ENCODE data around the gene IL13. TPM values are rescaled to one million over a fixed set of nuclear protein-coding genes. Genes with fewer than 3 reads are reported as not detected.

Gene IL13
- total RNA-seq, 1 experiment from 2014 or later: not detected

GRCh38 chr5:132667761-132668705 lies 10.1 kb downstream of the IL13 start (continued):
- no peak for TF ChIP-seq YY1 (IDR thresholded peaks at IDR 0.05; ENCODE audit: extremely low read depth, insufficient replicate concordance, low read depth, low read length)

- POLR2A ChIA-PET: no interaction called here
- H3K27ac ChIP-seq (ENCODE audit: low read depth, low read length): no peak overlapping the region
- intact Hi-C loops (cut with micrococcal nuclease): no loop called here
- H3K9me3 ChIP-seq (ENCODE audit: control insufficient read depth in 1 of 2, insufficient read depth in 1 of 2, low read depth in 1 of 2, low read length in 2 of 2): no peaks in the 10 kb centered on the region
- no peak for TF ChIP-seq ZNF274 (IDR thresholded peaks at IDR 0.05; ENCODE audit: low read depth, low read length)
- no peak for TF ChIP-seq ATF3 (IDR thresholded peaks at IDR 0.05)
- H4K20me1 ChIP-seq (ENCODE audit: insufficient read depth): no peaks in the 10 kb centered on the region
- H3K36me3 ChIP-seq (ENCODE audit: control insufficient read depth in 1 of 2, insufficient read depth in 2 of 2, low read length in 2 of 2): no peaks in the 10 kb centered on the region
- CTCF ChIA-PET: no interaction called here
- peaks cover 0 to 14% of the 10 kb centered on the region in 2 experiments; a peak in 1 of 4 replicates for H3K4me1 ChIP-seq (ENCODE audit: control insufficient read depth in 1 of 2, insufficient read depth in 2 of 2, low read length in 2 of 2)
- H3K9me2 ChIP-seq (ENCODE audit: insufficient read depth): no peaks in the 10 kb centered on the region
- no peak overlapping the region for H2AFZ ChIP-seq (ENCODE audit: low read depth, low read length, poor library complexity, severe bottlenecking)
- DNase-seq (ENCODE audit: low read depth, low spot score) (no peak), ATAC-seq (no peak)
- H3K79me2 ChIP-seq (ENCODE audit: insufficient read depth, low read length): no peaks in the 10 kb centered on the region
- BruUV-seq (replicated peaks): no TSS peak
- RAD21 ChIA-PET (ENCODE audit: low non-redundant PET in 1 of 2, low total read pairs in 2 of 2, uncharacterized antibody in 2 of 2, unreplicated experiment in 2 of 2): no interaction called here
- H3K9ac ChIP-seq (ENCODE audit: low read length): no peak overlapping the region
- no peak overlapping the region for H3K4me3 ChIP-seq (replicated peaks in 1 of 2; ENCODE audit: low read depth in 1 of 2, low read length in 2 of 2)
- no peaks in the 10 kb centered on the region for H3K27me3 ChIP-seq (ENCODE audit: insufficient read depth, low read length)
- no peak overlapping the region for H3K4me2 ChIP-seq (ENCODE audit: low read length)
These were observed 10.9 kb downstream of the IL13 start for GRCh38 chr5:132668706-132669454.

- H3K4me2 ChIP-seq (ENCODE audit: low read length): no peak overlapping the region
- CTCF ChIA-PET: no interaction called here
- BruUV-seq (replicated peaks): no TSS peak
These were observed 11.5 kb downstream of the IL13 start for GRCh38 chr5:132669455-132669820.

More at GRCh38 chr5:132669455-132669820, 11.5 kb downstream of the IL13 start:
- ATAC-seq (no peak), DNase-seq (ENCODE audit: low read depth, low spot score) (no peak)
- no peak for TF ChIP-seq YY1 (IDR thresholded peaks at IDR 0.05; ENCODE audit: extremely low read depth, insufficient replicate concordance, low read depth, low read length)
- TF ChIP-seq, protein P1, sequence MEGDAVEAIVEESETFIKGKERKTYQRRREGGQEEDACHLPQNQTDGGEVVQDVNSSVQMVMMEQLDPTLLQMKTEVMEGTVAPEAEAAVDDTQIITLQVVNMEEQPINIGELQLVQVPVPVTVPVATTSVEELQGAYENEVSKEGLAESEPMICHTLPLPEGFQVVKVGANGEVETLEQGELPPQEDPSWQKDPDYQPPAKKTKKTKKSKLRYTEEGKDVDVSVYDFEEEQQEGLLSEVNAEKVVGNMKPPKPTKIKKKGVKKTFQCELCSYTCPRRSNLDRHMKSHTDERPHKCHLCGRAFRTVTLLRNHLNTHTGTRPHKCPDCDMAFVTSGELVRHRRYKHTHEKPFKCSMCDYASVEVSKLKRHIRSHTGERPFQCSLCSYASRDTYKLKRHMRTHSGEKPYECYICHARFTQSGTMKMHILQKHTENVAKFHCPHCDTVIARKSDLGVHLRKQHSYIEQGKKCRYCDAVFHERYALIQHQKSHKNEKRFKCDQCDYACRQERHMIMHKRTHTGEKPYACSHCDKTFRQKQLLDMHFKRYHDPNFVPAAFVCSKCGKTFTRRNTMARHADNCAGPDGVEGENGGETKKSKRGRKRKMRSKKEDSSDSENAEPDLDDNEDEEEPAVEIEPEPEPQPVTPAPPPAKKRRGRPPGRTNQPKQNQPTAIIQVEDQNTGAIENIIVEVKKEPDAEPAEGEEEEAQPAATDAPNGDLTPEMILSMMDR (IDR thresholded peaks at IDR 0.05 in 2 of 3, conservative IDR thresholded peaks at IDR 0.05 in 1 of 3; ENCODE audit: borderline replicate concordance in 1 of 3, insufficient read depth in 1 of 3, low read depth in 2 of 3, low read length in 2 of 3): no peak
- no peak for TF ChIP-seq EZH2phosphoT487 (IDR thresholded peaks at IDR 0.05; ENCODE audit: borderline replicate concordance)
- no peak for TF ChIP-seq ZFX (IDR thresholded peaks at IDR 0.05)
- no peak for TF ChIP-seq ATF3 (IDR thresholded peaks at IDR 0.05)
- RAD21 ChIA-PET (ENCODE audit: low non-redundant PET in 1 of 2, low total read pairs in 2 of 2, uncharacterized antibody in 2 of 2, unreplicated experiment in 2 of 2): no interaction called here
- Histone ChIP-seq H4K20me1 (ENCODE audit: insufficient read depth) (no peaks in the 10 kb centered on the region), H3K4me1 (ENCODE audit: control insufficient read depth in 1 of 2, insufficient read depth in 2 of 2, low read length in 2 of 2) (peaks cover 4 to 19% of the 10 kb centered on the region in 2 experiments), H3K79me2 (ENCODE audit: insufficient read depth, low read length) (no peaks in the 10 kb centered on the region), H2AFZ (ENCODE audit: low read depth, low read length, poor library complexity, severe bottlenecking) (no peak overlapping the region), H3K27me3 (ENCODE audit: insufficient read depth, low read length) (no peaks in the 10 kb centered on the region), H3K9me3 (ENCODE audit: control insufficient read depth in 1 of 2, insufficient read depth in 1 of 2, low read depth in 1 of 2, low read length in 2 of 2) (no peaks in the 10 kb centered on the region), H3K4me3 (replicated peaks in 1 of 2; ENCODE audit: low read depth in 1 of 2, low read length in 2 of 2) (no peak overlapping the region), H3K9me2 (ENCODE audit: insufficient read depth) (no peaks in the 10 kb centered on the region), H3K9ac (ENCODE audit: low read length) (no peak overlapping the region), H3K36me3 (ENCODE audit: control insufficient read depth in 1 of 2, insufficient read depth in 2 of 2, low read length in 2 of 2) (no peaks in the 10 kb centered on the region), H3K27ac (ENCODE audit: low read depth, low read length) (no peak overlapping the region)
- POLR2A ChIA-PET: no interaction called here
- intact Hi-C loops (cut with micrococcal nuclease): no loop called here

Data from HCT116 (cell line).